HepG2 (cell line): Measurements from ENCODE around the gene ABHD1. TPM values are rescaled to one million over a fixed set of nuclear protein-coding genes. Genes with fewer than 3 reads are reported as not detected.

ENCODE experiments used
- RELA ChIP-seq: sonication (generic); formaldehyde crosslinking; IDR thresholded peaks from 2 replicates; pipeline ENCODE4 v1.4.0; 2020; ENCODE audit warnings: missing genetic modification reagents
- SATB2 ChIP-seq: sonication (generic); formaldehyde crosslinking; IDR thresholded peaks from 2 replicates; pipeline ENCODE4 v1.5.0; 2020; ENCODE audit warnings: missing genetic modification reagents
- SRSF4 ChIP-seq: fragments of 200-400 bp; formaldehyde crosslinking; IDR thresholded peaks from one replicate; pipeline ENCODE4 v1.6.1; 2018; ENCODE audit warnings: mild to moderate bottlenecking, low read depth, low read length, moderate library complexity; ENCODE audit not compliant: poor library complexity, severe bottlenecking
- ZNF382 ChIP-seq: sonication (generic); formaldehyde crosslinking; IDR thresholded peaks from 2 replicates; pipeline ENCODE4 v1.5.0; 2020; ENCODE audit warnings: missing genetic modification reagents, mild to moderate bottlenecking, borderline replicate concordance
- ZSCAN9 ChIP-seq: IDR thresholded peaks from 2 replicates; pipeline ENCODE4 v1.6.1; 2016; ENCODE audit warnings: borderline replicate concordance
- polyA plus RNA-seq, 8 experiments: library from polyadenylated mRNA; depleted of rRNA in 3 of 8; stranded (reverse) in 7 of 8; unstranded in 1 of 8; fragments of >200 nt; fragmentation: Illumina TruSeq in 4 of 8; extraction: Trizol in 4 of 8; gene quantifications; 2 replicates each; pipeline versions ENCODE4 v1.2.1 to v1.2.3, GENCODE V29; 2011 to 2016; ENCODE audit warnings: low read depth in 4 of 8, missing spikeins in 1 of 8, mixed read lengths in 1 of 8; ENCODE audit not compliant: insufficient read depth in 1 of 8
- total RNA-seq, 5 experiments: library from RNA; depleted of rRNA; stranded (reverse); fragments of >200 nt; fragmentation: Illumina TruSeq; extraction: Trizol; gene quantifications; 2 replicates each; pipeline ENCODE4 v1.2.3, GENCODE V29; 2016; ENCODE audit warnings: low read depth in 1 of 5
- TF ChIP-seq, protein P1 (sequence below): sonication (generic); formaldehyde crosslinking; IDR thresholded peaks from 2 replicates; pipeline ENCODE4 v1.4.0; 2020; ENCODE audit warnings: missing genetic modification reagents
- TF ChIP-seq, protein P2 (sequence below): sonication (generic); formaldehyde crosslinking; IDR thresholded peaks from 2 replicates; pipeline ENCODE4 v1.4.0; 2020; ENCODE audit warnings: mild to moderate bottlenecking, missing genetic modification reagents
- TF ChIP-seq, protein P3 (sequence below): sonication (generic); formaldehyde crosslinking; IDR thresholded peaks from 2 replicates; pipeline ENCODE4 v1.4.0; 2020; ENCODE audit warnings: mild to moderate bottlenecking, missing genetic modification reagents

The ABHD1 gene
- total and polyA plus RNA-seq, 2 of the 13 experiments (the other 11 are each of a cell fraction or from before 2014, with no cell fraction given) = 0.04 to 0.81 TPM

DNA sequence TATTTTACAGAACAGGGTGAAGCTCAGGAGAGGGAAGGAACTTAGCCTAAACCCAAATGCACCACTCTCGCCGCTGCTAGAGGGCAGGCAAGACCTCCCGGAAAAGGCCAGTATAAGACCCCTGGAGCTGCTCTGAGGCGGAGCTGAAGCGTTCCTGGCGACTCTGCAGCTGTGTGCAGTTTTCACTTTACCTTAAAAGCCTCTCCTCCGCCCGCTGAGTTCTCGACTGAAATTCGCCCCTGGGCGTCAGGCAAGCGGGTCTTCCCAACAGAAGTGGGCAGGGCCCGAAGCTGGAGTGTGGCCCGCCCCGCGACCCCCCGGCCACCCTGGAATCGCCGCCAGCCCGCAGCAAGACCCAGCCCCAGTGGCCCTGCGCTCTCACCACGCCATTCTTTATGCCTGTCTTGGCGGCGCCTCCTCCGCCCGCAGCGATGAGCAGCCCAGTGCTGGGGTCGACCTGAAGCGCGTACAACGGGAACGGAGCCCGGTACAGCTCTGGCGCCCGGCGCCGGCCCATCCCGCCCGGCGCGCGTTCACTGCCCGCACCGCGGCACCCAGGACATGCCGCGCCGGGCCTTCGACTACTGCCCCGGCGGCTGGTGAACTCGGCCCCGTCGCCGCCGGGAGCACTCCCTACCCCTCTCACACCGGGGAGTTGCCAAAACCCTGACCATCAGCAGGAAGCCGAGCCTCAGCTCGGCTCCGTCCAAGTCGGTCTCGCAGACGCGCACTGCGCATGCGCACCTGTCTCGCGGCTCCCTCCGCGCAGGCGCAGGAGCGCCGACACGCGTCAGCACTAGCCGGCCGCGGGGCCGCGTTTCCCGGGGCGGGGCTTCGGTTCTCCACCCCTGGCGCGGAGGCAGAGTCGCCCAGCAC is 10.5 kb downstream of the ABHD1 start, which contains the start of gene PREB (continued):
- TF ChIP-seq, protein P1, sequence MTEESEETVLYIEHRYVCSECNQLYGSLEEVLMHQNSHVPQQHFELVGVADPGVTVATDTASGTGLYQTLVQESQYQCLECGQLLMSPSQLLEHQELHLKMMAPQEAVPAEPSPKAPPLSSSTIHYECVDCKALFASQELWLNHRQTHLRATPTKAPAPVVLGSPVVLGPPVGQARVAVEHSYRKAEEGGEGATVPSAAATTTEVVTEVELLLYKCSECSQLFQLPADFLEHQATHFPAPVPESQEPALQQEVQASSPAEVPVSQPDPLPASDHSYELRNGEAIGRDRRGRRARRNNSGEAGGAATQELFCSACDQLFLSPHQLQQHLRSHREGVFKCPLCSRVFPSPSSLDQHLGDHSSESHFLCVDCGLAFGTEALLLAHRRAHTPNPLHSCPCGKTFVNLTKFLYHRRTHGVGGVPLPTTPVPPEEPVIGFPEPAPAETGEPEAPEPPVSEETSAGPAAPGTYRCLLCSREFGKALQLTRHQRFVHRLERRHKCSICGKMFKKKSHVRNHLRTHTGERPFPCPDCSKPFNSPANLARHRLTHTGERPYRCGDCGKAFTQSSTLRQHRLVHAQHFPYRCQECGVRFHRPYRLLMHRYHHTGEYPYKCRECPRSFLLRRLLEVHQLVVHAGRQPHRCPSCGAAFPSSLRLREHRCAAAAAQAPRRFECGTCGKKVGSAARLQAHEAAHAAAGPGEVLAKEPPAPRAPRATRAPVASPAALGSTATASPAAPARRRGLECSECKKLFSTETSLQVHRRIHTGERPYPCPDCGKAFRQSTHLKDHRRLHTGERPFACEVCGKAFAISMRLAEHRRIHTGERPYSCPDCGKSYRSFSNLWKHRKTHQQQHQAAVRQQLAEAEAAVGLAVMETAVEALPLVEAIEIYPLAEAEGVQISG (CRISPR knock-in tag) = peak; percentile 74
- no peak; the same call in none of the 2 replicates for TF ChIP-seq RELA (CRISPR knock-in tag)
- TF ChIP-seq, protein P2, sequence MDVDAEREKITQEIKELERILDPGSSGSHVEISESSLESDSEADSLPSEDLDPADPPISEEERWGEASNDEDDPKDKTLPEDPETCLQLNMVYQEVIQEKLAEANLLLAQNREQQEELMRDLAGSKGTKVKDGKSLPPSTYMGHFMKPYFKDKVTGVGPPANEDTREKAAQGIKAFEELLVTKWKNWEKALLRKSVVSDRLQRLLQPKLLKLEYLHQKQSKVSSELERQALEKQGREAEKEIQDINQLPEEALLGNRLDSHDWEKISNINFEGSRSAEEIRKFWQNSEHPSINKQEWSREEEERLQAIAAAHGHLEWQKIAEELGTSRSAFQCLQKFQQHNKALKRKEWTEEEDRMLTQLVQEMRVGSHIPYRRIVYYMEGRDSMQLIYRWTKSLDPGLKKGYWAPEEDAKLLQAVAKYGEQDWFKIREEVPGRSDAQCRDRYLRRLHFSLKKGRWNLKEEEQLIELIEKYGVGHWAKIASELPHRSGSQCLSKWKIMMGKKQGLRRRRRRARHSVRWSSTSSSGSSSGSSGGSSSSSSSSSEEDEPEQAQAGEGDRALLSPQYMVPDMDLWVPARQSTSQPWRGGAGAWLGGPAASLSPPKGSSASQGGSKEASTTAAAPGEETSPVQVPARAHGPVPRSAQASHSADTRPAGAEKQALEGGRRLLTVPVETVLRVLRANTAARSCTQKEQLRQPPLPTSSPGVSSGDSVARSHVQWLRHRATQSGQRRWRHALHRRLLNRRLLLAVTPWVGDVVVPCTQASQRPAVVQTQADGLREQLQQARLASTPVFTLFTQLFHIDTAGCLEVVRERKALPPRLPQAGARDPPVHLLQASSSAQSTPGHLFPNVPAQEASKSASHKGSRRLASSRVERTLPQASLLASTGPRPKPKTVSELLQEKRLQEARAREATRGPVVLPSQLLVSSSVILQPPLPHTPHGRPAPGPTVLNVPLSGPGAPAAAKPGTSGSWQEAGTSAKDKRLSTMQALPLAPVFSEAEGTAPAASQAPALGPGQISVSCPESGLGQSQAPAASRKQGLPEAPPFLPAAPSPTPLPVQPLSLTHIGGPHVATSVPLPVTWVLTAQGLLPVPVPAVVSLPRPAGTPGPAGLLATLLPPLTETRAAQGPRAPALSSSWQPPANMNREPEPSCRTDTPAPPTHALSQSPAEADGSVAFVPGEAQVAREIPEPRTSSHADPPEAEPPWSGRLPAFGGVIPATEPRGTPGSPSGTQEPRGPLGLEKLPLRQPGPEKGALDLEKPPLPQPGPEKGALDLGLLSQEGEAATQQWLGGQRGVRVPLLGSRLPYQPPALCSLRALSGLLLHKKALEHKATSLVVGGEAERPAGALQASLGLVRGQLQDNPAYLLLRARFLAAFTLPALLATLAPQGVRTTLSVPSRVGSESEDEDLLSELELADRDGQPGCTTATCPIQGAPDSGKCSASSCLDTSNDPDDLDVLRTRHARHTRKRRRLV (CRISPR knock-in tag) = no peak
- TF ChIP-seq ZSCAN9 (CRISPR knock-in tag) = peak; percentile 41; the same call in 1 of the 2 replicates
- TF ChIP-seq SRSF4 = no peak
- TF ChIP-seq, protein P3, sequence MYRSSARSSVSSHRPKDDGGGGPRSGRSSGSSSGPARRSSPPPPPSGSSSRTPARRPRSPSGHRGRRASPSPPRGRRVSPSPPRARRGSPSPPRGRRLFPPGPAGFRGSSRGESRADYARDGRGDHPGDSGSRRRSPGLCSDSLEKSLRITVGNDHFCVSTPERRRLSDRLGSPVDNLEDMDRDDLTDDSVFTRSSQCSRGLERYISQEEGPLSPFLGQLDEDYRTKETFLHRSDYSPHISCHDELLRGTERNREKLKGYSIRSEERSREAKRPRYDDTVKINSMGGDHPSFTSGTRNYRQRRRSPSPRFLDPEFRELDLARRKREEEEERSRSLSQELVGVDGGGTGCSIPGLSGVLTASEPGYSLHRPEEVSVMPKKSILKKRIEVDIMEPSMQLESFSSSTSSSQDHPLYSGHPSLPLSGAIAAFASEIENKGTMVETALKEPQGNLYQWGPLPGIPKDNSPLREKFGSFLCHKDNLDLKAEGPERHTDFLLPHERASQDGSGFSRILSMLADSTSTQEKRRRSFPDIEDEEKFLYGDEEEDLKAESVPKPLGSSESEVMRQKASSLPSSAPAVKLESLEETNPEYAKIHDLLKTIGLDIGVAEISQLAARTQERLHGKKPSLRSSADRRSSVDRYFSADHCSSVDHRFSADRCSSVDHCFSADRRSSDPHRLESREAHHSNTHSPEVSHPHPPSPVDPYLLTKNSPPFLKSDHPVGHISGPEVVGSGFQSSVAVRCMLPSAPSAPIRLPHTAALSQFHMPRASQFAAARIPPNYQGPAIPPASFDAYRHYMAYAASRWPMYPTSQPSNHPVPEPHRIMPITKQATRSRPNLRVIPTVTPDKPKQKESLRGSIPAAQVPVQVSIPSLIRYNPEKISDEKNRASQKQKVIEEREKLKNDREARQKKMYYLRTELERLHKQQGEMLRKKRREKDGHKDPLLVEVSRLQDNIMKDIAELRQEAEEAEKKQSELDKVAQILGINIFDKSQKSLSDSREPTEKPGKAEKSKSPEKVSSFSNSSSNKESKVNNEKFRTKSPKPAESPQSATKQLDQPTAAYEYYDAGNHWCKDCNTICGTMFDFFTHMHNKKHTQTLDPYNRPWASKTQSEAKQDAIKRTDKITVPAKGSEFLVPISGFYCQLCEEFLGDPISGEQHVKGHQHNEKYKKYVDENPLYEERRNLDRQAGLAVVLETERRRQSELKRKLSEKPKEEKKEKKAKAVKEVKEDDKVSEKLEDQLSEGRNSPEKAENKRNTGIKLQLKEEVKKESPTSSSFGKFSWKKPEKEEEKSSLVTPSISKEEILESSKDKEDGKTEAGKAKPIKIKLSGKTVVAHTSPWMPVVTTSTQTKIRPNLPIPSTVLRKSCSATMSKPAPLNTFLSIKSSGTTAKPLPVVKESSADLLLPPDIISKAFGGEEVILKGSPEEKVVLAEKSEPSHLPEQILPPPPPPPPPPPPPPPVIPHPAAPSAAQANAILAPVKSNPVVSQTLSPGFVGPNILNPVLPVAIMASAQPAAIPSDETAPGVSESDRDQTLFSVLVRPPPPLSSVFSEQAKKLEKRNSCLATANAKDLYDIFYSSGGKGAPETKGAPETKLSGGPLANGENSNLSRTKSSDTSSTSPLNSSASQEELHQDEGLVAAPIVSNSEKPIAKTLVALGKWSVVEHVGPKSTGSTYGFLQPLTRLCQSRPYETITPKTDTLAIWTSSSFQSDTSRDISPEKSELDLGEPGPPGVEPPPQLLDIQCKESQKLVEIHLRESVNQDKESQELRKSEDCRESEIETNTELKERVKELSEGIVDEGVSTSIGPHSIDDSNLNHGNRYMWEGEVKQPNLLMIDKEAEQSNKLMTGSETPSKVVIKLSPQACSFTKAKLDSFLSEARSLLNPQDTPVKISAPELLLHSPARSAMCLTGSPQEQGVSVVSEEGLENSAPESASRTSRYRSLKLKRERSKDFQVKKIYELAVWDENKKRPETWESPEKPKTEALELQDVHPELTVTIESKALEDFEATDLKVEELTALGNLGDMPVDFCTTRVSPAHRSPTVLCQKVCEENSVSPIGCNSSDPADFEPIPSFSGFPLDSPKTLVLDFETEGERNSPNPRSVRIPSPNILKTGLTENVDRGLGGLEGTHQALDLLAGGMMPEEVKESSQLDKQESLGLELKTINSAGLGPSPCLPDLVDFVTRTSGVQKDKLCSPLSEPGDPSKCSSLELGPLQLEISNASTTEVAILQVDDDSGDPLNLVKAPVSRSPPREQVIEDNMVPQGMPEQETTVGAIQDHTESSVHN (CRISPR knock-in tag) = no peak
- no peak for TF ChIP-seq SATB2
- no peak for TF ChIP-seq ZNF382 (CRISPR knock-in tag)
